ENCODE results near the gene SNX17. TPM values are rescaled to one million over a fixed set of nuclear protein-coding genes. Genes with fewer than 3 reads are reported as not detected.
"Not testable (repeated sequence)": the region's sequence is repeated elsewhere in the genome, so short reads cannot be mapped to it uniquely, and the experiment has no call there.

Gene SNX17
- total RNA-seq, 8 experiments from 2014 or later, result 46.1 to 142 (median 83.7) TPM

DNA sequence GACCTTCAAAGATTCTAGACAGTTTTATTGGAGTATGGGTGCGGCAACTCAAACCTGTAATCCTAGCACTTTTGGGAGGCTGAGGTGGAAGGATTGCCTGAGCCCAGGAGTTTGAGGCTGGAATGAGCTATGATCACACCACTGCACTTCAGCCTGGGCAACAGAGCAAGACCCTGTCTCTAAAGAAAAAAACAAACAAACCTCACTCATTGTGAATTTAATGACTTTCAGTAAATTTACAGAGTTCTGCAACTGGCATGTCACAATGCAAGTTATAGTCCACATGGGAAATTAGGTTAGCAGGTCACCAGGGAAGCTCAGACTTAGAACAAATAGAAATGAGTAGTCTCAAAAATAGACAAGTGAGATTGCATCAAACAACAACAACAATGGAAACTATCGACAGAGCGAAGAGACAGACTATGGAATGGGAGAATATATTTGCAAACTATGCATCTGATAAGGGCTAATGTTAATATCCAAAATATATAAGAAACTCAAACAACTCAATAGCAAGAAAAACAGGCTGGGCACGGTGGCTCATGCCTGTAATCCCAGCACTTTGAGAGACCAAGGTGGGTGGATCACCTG, 51.3 kb downstream of the SNX17 start:
- ATAC-seq (replicated peaks in 6 of 8), result no peak
- Histone ChIP-seq H3K4me3 (no peak overlapping the region), H3K4me1 (replicated peaks in 1 of 2) (no peaks in the 10 kb centered on the region), H3K27ac (no peak overlapping the region)
- WGBS, 10 experiments, result 67 to 100% (median 92%) methylated on average over 1 to 3 of the region's 4 CpGs; no CpG with 5 or more reads in 3 of the 10 experiments
- in situ Hi-C loops (cut with MboI; ENCODE audit: low pct_unique_long_range_greater_than_20kb in 2 of 9, low sequenced_read_pairs in 9 of 9, unreplicated experiment in 9 of 9), result no loop called here

DNA sequence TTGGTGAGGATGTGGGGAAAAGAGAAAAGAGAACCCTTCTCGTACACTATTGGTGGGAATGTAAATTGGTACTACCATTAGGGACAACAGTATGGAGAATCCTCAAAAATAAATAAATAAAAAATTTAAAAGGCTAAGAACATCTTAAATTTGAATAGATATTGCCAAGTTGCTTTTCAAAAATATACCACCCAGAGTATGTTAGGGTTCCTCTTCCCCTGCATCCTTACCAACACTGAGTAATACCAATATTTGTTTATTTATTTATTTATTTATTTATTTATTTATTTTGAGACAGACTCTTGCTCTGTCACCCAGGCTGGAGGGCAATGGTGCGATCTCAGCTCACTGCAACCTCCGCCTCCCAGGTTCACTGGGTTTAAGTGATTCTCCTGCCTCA, 52.5 kb downstream of the SNX17 start:
- Histone ChIP-seq H3K4me1 (replicated peaks in 1 of 2) (peaks cover 0 to 4% of the 10 kb centered on the region in 2 donors), H3K4me3 (no peak overlapping the region), H3K27ac (no peak overlapping the region)
- in situ Hi-C loops (cut with MboI; ENCODE audit: low pct_unique_long_range_greater_than_20kb in 2 of 9, low sequenced_read_pairs in 9 of 9, unreplicated experiment in 9 of 9), result no loop called here
- 78 to 100% (median 93%) methylated on average over 1 to 3 of the region's 3 CpGs; no CpG with 5 or more reads in 1 of the 10 experiments for WGBS, 10 experiments
- ATAC-seq (replicated peaks in 6 of 8), result no peak

DNA sequence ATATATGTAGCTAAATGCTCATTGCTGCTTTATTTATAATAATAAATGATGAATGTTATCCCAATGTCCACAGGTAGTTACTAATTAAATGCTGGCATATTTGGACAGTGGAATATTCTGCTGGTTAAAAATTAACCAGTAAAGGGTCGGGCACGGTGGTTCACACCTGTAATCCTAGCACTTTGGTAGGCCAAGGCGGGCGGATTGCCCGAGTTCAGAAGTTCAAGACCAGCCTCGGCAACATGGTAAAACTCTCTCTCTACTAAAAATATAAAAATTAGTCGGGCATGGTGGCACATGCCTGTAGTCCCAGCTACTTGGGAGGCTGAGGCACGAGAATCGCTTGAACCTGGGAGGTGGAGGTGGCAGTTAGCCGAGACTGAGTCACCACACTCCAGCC, 54.6 kb downstream of the SNX17 start:
- H3K4me3 ChIP-seq; in situ Hi-C loops (cut with MboI; ENCODE audit: low pct_unique_long_range_greater_than_20kb in 2 of 9, low sequenced_read_pairs in 9 of 9, unreplicated experiment in 9 of 9); ATAC-seq (replicated peaks in 6 of 8); H3K27ac ChIP-seq; H3K4me1 ChIP-seq (replicated peaks in 1 of 2): not testable (repeated sequence)
- 80 to 91% (median 85%) methylated on average over 2 to 7 of the region's 10 CpGs; no CpG with 5 or more reads in 3 of the 10 experiments for WGBS, 10 experiments

Other genes with a start within 250 kb of the SNX17 start
- gene ABHD1, start 246.8 kb upstream of the SNX17 start, total RNA-seq, result 1 to 10 TPM in 6 of 8 experiments, under 1 TPM in 1, not detected in 1; 0.94 to 2.9 (median 1.7) TPM
- gene PREB, start 236.0 kb upstream of the SNX17 start, total RNA-seq, result 10 to 100 TPM; 22.9 to 41.5 (median 38.2) TPM
- gene PRR30, start 231.2 kb upstream of the SNX17 start, total RNA-seq, result 1 to 10 TPM in 1 of 8 experiments, under 1 TPM in 5, not detected in 2; 0.11 to 1.5 (median 0.32) TPM
- gene TCF23, start 221.6 kb upstream of the SNX17 start, total RNA-seq, result under 1 TPM in 6 of 8 experiments, not detected in 2; 0.09 to 0.66 (median 0.23) TPM
- 100 to 1,000 TPM in 6 of 8 experiments, 10 to 100 TPM in 2; 77.0 to 252 (median 123) TPM for gene ATRAID, start 158.6 kb upstream of the SNX17 start, total RNA-seq
- 10 to 100 TPM; 16.0 to 59.5 (median 33.7) TPM for gene SLC5A6, start 158.3 kb upstream of the SNX17 start, total RNA-seq
- gene CAD, start 153.2 kb upstream of the SNX17 start, total RNA-seq, result 10 to 100 TPM; 20.5 to 72.3 (median 31.5) TPM
- 1 to 10 TPM in 1 of 8 experiments, under 1 TPM in 7; 0.27 to 1.6 (median 0.61) TPM for gene SLC30A3, start 107.6 kb upstream of the SNX17 start, total RNA-seq
- not detected for gene DNAJC5G, start 95.2 kb upstream of the SNX17 start, total RNA-seq
- gene TRIM54, start 88.2 kb upstream of the SNX17 start, total RNA-seq, result under 1 TPM in 7 of 8 experiments, not detected in 1; 0.25 to 1.00 (median 0.38) TPM
- 1 to 10 TPM in 5 of 8 experiments, under 1 TPM in 2, not detected in 1; 0.61 to 3.5 (median 1.4) TPM for gene UCN, start 62.2 kb upstream of the SNX17 start, total RNA-seq
- 100 to 1,000 TPM in 1 of 8 experiments, 10 to 100 TPM in 7; 36.7 to 141 (median 68.9) TPM for gene MPV17, start 47.5 kb upstream of the SNX17 start, total RNA-seq
- gene GTF3C2, start 13.9 kb upstream of the SNX17 start, total RNA-seq, result 10 to 100 TPM; 19.6 to 80.8 (median 33.0) TPM
- gene EIF2B4, start 278 bp upstream of the SNX17 start, total RNA-seq, result 10 to 100 TPM; 24.0 to 51.7 (median 34.6) TPM
- 10 to 100 TPM; 12.7 to 22.5 (median 18.6) TPM for gene ZNF513, start 10.1 kb downstream of the SNX17 start, total RNA-seq
- gene PPM1G, start 39.0 kb downstream of the SNX17 start, total RNA-seq, result 100 to 1,000 TPM in 2 of 8 experiments, 10 to 100 TPM in 6; 58.0 to 119 (median 77.6) TPM
- gene NRBP1, start 58.0 kb downstream of the SNX17 start, total RNA-seq, result 100 to 1,000 TPM in 1 of 8 experiments, 10 to 100 TPM in 7; 48.8 to 108 (median 77.5) TPM
- 1 to 10 TPM in 6 of 8 experiments, under 1 TPM in 1, not detected in 1; 0.54 to 3.2 (median 1.7) TPM for gene KRTCAP3, start 71.8 kb downstream of the SNX17 start, total RNA-seq
- 10 to 100 TPM; 16.8 to 44.0 (median 24.7) TPM for gene IFT172, start 119.1 kb downstream of the SNX17 start, total RNA-seq
- 10 to 100 TPM in 1 of 8 experiments, 1 to 10 TPM in 7; 2.8 to 74.2 (median 6.8) TPM for gene FNDC4, start 124.6 kb downstream of the SNX17 start, total RNA-seq
- 1 to 10 TPM in 2 of 8 experiments, under 1 TPM in 5, not detected in 1; 0.16 to 2.4 (median 0.66) TPM for gene GCKR, start 126.2 kb downstream of the SNX17 start, total RNA-seq
- gene ZNF512, start 212.4 kb downstream of the SNX17 start, total RNA-seq, result 10 to 100 TPM; 15.7 to 67.2 (median 51.4) TPM